ENCODE measurements around the gene MCHR1. TPM values are rescaled to one million over a fixed set of nuclear protein-coding genes. Genes with fewer than 3 reads are reported as not detected.

MCHR1 gene
- polyA plus RNA-seq, 2 donors = 0.01 to 0.06 TPM

- Histone ChIP-seq H3K4me3 (ENCODE audit: low read depth in 1 of 2, low read length in 2 of 2) (no peak overlapping the region), H3K27me3 (ENCODE audit: control insufficient read depth in 1 of 2, insufficient read depth in 2 of 2, low read length in 2 of 2) (no peaks in the 10 kb centered on the region), H3K36me3 (ENCODE audit: control insufficient read depth in 2 of 2, insufficient read depth in 2 of 2, low read length in 1 of 2) (no peaks in the 10 kb centered on the region), H3K9me3 (ENCODE audit: control insufficient read depth in 2 of 2, insufficient read depth in 1 of 2, low read depth in 1 of 2, low read length in 1 of 2) (no peaks in the 10 kb centered on the region), H3K4me1 (ENCODE audit: control insufficient read depth in 2 of 2, insufficient read depth in 2 of 2, low read length in 1 of 2) (peaks cover 2 to 12% of the 10 kb centered on the region in 2 donors), H3K27ac (ENCODE audit: low read depth in 2 of 2, low read length in 1 of 2) (no peak overlapping the region)
- WGBS, 2 donors = 93 to 95% methylated on average over 19 of the region's 19 CpGs
These were observed 2.2 kb downstream of the MCHR1 start for GRCh38 chr22:40681451-40681850.

GRCh38 chr22:40684728-40685127 is 5.4 kb downstream of the MCHR1 start:
- WGBS, 2 donors = 60 to 80% methylated on average over 9 of the region's 9 CpGs
- no peak overlapping the region for H3K4me3 ChIP-seq (ENCODE audit: low read depth in 1 of 2, low read length in 2 of 2)

GRCh38 chr22:40685406-40685805 is 6.1 kb downstream of the MCHR1 start:
- Histone ChIP-seq H3K36me3 (ENCODE audit: control insufficient read depth in 2 of 2, insufficient read depth in 2 of 2, low read length in 1 of 2) (no peaks in the 10 kb centered on the region), H3K27ac (ENCODE audit: low read depth in 2 of 2, low read length in 1 of 2) (no peak overlapping the region), H3K4me3 (ENCODE audit: low read depth in 1 of 2, low read length in 2 of 2) (no peak overlapping the region), H3K4me1 (ENCODE audit: control insufficient read depth in 2 of 2, insufficient read depth in 2 of 2, low read length in 1 of 2) (peaks cover 0 to 2% of the 10 kb centered on the region in 2 donors), H3K9me3 (ENCODE audit: control insufficient read depth in 2 of 2, insufficient read depth in 1 of 2, low read depth in 1 of 2, low read length in 1 of 2) (no peaks in the 10 kb centered on the region), H3K27me3 (ENCODE audit: control insufficient read depth in 1 of 2, insufficient read depth in 2 of 2, low read length in 2 of 2) (no peaks in the 10 kb centered on the region)
- WGBS, 2 donors = 87 to 95% methylated on average over 3 of the region's 3 CpGs

More at GRCh38 chr22:40684728-40685127, 5.4 kb downstream of the MCHR1 start:
- Histone ChIP-seq H3K36me3 (ENCODE audit: control insufficient read depth in 2 of 2, insufficient read depth in 2 of 2, low read length in 1 of 2) (no peaks in the 10 kb centered on the region), H3K4me1 (ENCODE audit: control insufficient read depth in 2 of 2, insufficient read depth in 2 of 2, low read length in 1 of 2) (peaks cover 2% of the 10 kb centered on the region in 2 donors), H3K27me3 (ENCODE audit: control insufficient read depth in 1 of 2, insufficient read depth in 2 of 2, low read length in 2 of 2) (no peaks in the 10 kb centered on the region), H3K9me3 (ENCODE audit: control insufficient read depth in 2 of 2, insufficient read depth in 1 of 2, low read depth in 1 of 2, low read length in 1 of 2) (no peaks in the 10 kb centered on the region), H3K27ac (ENCODE audit: low read depth in 2 of 2, low read length in 1 of 2) (no peak overlapping the region)

GRCh38 chr22:40687706-40688105 is 8.4 kb downstream of the MCHR1 start:
- peaks cover 0 to 2% of the 10 kb centered on the region in 2 donors for H3K4me1 ChIP-seq (ENCODE audit: control insufficient read depth in 2 of 2, insufficient read depth in 2 of 2, low read length in 1 of 2)
- H3K27me3 ChIP-seq (ENCODE audit: control insufficient read depth in 1 of 2, insufficient read depth in 2 of 2, low read length in 2 of 2) = no peaks in the 10 kb centered on the region
- no peak overlapping the region for H3K27ac ChIP-seq (ENCODE audit: low read depth in 2 of 2, low read length in 1 of 2)
- H3K36me3 ChIP-seq (ENCODE audit: control insufficient read depth in 2 of 2, insufficient read depth in 2 of 2, low read length in 1 of 2) = no peaks in the 10 kb centered on the region
- no peaks in the 10 kb centered on the region for H3K9me3 ChIP-seq (ENCODE audit: control insufficient read depth in 2 of 2, insufficient read depth in 1 of 2, low read depth in 1 of 2, low read length in 1 of 2)
- no peak overlapping the region for H3K4me3 ChIP-seq (ENCODE audit: low read depth in 1 of 2, low read length in 2 of 2)
- 63 to 82% methylated on average over 2 of the region's 2 CpGs for WGBS, 2 donors

- WGBS, 2 donors = 77 to 79% methylated on average over 8 of the region's 8 CpGs
- Histone ChIP-seq H3K4me1 (ENCODE audit: control insufficient read depth in 2 of 2, insufficient read depth in 2 of 2, low read length in 1 of 2) (peaks cover 0 to 2% of the 10 kb centered on the region in 2 donors), H3K9me3 (ENCODE audit: control insufficient read depth in 2 of 2, insufficient read depth in 1 of 2, low read depth in 1 of 2, low read length in 1 of 2) (no peaks in the 10 kb centered on the region)
These were observed 11.1 kb downstream of the MCHR1 start for GRCh38 chr22:40690370-40690769.

GRCh38 chr22:40691532-40691931 is 12.2 kb downstream of the MCHR1 start:
- Histone ChIP-seq H3K9me3 (ENCODE audit: control insufficient read depth in 2 of 2, insufficient read depth in 1 of 2, low read depth in 1 of 2, low read length in 1 of 2) (no peaks in the 10 kb centered on the region), H3K4me1 (ENCODE audit: control insufficient read depth in 2 of 2, insufficient read depth in 2 of 2, low read length in 1 of 2) (peaks cover 0 to 2% of the 10 kb centered on the region in 2 donors), H3K4me3 (ENCODE audit: low read depth in 1 of 2, low read length in 2 of 2) (no peak overlapping the region), H3K27ac (ENCODE audit: low read depth in 2 of 2, low read length in 1 of 2) (no peak overlapping the region), H3K36me3 (ENCODE audit: control insufficient read depth in 2 of 2, insufficient read depth in 2 of 2, low read length in 1 of 2) (no peaks in the 10 kb centered on the region), H3K27me3 (ENCODE audit: control insufficient read depth in 1 of 2, insufficient read depth in 2 of 2, low read length in 2 of 2) (no peaks in the 10 kb centered on the region)

More at GRCh38 chr22:40690370-40690769, 11.1 kb downstream of the MCHR1 start:
- Histone ChIP-seq H3K4me3 (ENCODE audit: low read depth in 1 of 2, low read length in 2 of 2) (no peak overlapping the region), H3K36me3 (ENCODE audit: control insufficient read depth in 2 of 2, insufficient read depth in 2 of 2, low read length in 1 of 2) (no peaks in the 10 kb centered on the region), H3K27me3 (ENCODE audit: control insufficient read depth in 1 of 2, insufficient read depth in 2 of 2, low read length in 2 of 2) (no peaks in the 10 kb centered on the region), H3K27ac (ENCODE audit: low read depth in 2 of 2, low read length in 1 of 2) (no peak overlapping the region)

- WGBS, 2 donors = 33 to 38% methylated on average over 7 of the region's 7 CpGs
- H3K4me1 ChIP-seq (ENCODE audit: control insufficient read depth in 2 of 2, insufficient read depth in 2 of 2, low read length in 1 of 2) = peaks cover 0 to 2% of the 10 kb centered on the region in 2 donors
- H3K36me3 ChIP-seq (ENCODE audit: control insufficient read depth in 2 of 2, insufficient read depth in 2 of 2, low read length in 1 of 2) = no peaks in the 10 kb centered on the region
- H3K9me3 ChIP-seq (ENCODE audit: control insufficient read depth in 2 of 2, insufficient read depth in 1 of 2, low read depth in 1 of 2, low read length in 1 of 2) = no peaks in the 10 kb centered on the region
- H3K27me3 ChIP-seq (ENCODE audit: control insufficient read depth in 1 of 2, insufficient read depth in 2 of 2, low read length in 2 of 2) = no peaks in the 10 kb centered on the region
- no peak overlapping the region for H3K4me3 ChIP-seq (ENCODE audit: low read depth in 1 of 2, low read length in 2 of 2)
- H3K27ac ChIP-seq (ENCODE audit: low read depth in 2 of 2, low read length in 1 of 2) = no peak overlapping the region
These were observed 15.1 kb downstream of the MCHR1 start for GRCh38 chr22:40694411-40694810.

- Histone ChIP-seq H3K4me1 (ENCODE audit: control insufficient read depth in 2 of 2, insufficient read depth in 2 of 2, low read length in 1 of 2) (peaks cover 0 to 3% of the 10 kb centered on the region in 2 donors), H3K4me3 (ENCODE audit: low read depth in 1 of 2, low read length in 2 of 2) (no peak overlapping the region), H3K27ac (ENCODE audit: low read depth in 2 of 2, low read length in 1 of 2) (no peak overlapping the region), H3K36me3 (ENCODE audit: control insufficient read depth in 2 of 2, insufficient read depth in 2 of 2, low read length in 1 of 2) (no peaks in the 10 kb centered on the region), H3K9me3 (ENCODE audit: control insufficient read depth in 2 of 2, insufficient read depth in 1 of 2, low read depth in 1 of 2, low read length in 1 of 2) (no peaks in the 10 kb centered on the region), H3K27me3 (ENCODE audit: control insufficient read depth in 1 of 2, insufficient read depth in 2 of 2, low read length in 2 of 2) (no peaks in the 10 kb centered on the region)
- WGBS, 2 donors = 75 to 86% methylated on average over 7 of the region's 7 CpGs
These were observed 22.0 kb downstream of the MCHR1 start for GRCh38 chr22:40701274-40701673.

GRCh38 chr22:40703174-40703573 is 23.9 kb downstream of the MCHR1 start:
- Histone ChIP-seq H3K27me3 (ENCODE audit: control insufficient read depth in 1 of 2, insufficient read depth in 2 of 2, low read length in 2 of 2) (no peaks in the 10 kb centered on the region), H3K4me3 (ENCODE audit: low read depth in 1 of 2, low read length in 2 of 2) (no peak overlapping the region), H3K27ac (ENCODE audit: low read depth in 2 of 2, low read length in 1 of 2) (no peak overlapping the region), H3K36me3 (ENCODE audit: control insufficient read depth in 2 of 2, insufficient read depth in 2 of 2, low read length in 1 of 2) (no peaks in the 10 kb centered on the region), H3K4me1 (ENCODE audit: control insufficient read depth in 2 of 2, insufficient read depth in 2 of 2, low read length in 1 of 2) (peaks cover 0 to 3% of the 10 kb centered on the region in 2 donors), H3K9me3 (ENCODE audit: control insufficient read depth in 2 of 2, insufficient read depth in 1 of 2, low read depth in 1 of 2, low read length in 1 of 2) (no peaks in the 10 kb centered on the region)
- 78 to 81% methylated on average over 1 of the region's 1 CpG for WGBS, 2 donors

- no peak overlapping the region for H3K4me3 ChIP-seq (ENCODE audit: low read depth in 1 of 2, low read length in 2 of 2)
- no peaks in the 10 kb centered on the region for H3K27me3 ChIP-seq (ENCODE audit: control insufficient read depth in 1 of 2, insufficient read depth in 2 of 2, low read length in 2 of 2)
- no peaks in the 10 kb centered on the region for H3K9me3 ChIP-seq (ENCODE audit: control insufficient read depth in 2 of 2, insufficient read depth in 1 of 2, low read depth in 1 of 2, low read length in 1 of 2)
- 51 to 52% methylated on average over 5 of the region's 5 CpGs for WGBS, 2 donors
- no peaks in the 10 kb centered on the region for H3K36me3 ChIP-seq (ENCODE audit: control insufficient read depth in 2 of 2, insufficient read depth in 2 of 2, low read length in 1 of 2)
- peaks cover 0 to 3% of the 10 kb centered on the region in 2 donors for H3K4me1 ChIP-seq (ENCODE audit: control insufficient read depth in 2 of 2, insufficient read depth in 2 of 2, low read length in 1 of 2)
- no peak overlapping the region for H3K27ac ChIP-seq (ENCODE audit: low read depth in 2 of 2, low read length in 1 of 2)
These were observed 24.5 kb downstream of the MCHR1 start for GRCh38 chr22:40703736-40704135.
